Mesendoderm (in vitro differentiated cells): ENCODE data around the gene BTRC.

Experiments
- DNase-seq: peaks from one replicate; pipeline ENCODE4 v3.0.0; 2013
- H2AK5ac ChIP-seq: 2 replicates; pipeline ENCODE4 v1.6.1; 2013; ENCODE audit warnings: low read length, inconsistent platforms
- H2BK120ac ChIP-seq: 2 replicates; pipeline ENCODE4 v1.6.1; 2013; ENCODE audit warnings: low read depth, mild to moderate bottlenecking, low read length, moderate library complexity, mixed read lengths
- H2BK15ac ChIP-seq: replicated peaks from 2 replicates; pipeline ENCODE4 v1.6.1; 2013; ENCODE audit warnings: low read depth, mild to moderate bottlenecking, moderate library complexity
- H2BK5ac ChIP-seq: 2 replicates; pipeline ENCODE4 v1.6.1; 2013; ENCODE audit warnings: low read length, inconsistent platforms
- H3K18ac ChIP-seq: 2 replicates; pipeline ENCODE4 v1.6.1; 2013; ENCODE audit warnings: mild to moderate bottlenecking, low read length, mixed read lengths
- H3K23ac ChIP-seq: one replicate; pipeline ENCODE4 v1.6.1; 2013; ENCODE audit warnings: low read length
- H3K27ac ChIP-seq: 2 replicates; pipeline ENCODE4 v1.5.1; 2013; ENCODE audit warnings: low read depth, mild to moderate bottlenecking, inconsistent platforms, low read length, moderate library complexity
- H3K27me3 ChIP-seq: 2 replicates; pipeline ENCODE4 v1.6.1; 2013; ENCODE audit warnings: low read length, control low read depth, mild to moderate bottlenecking, inconsistent platforms; ENCODE audit not compliant: insufficient read depth, poor library complexity
- H3K36me3 ChIP-seq: 2 replicates; pipeline ENCODE4 v1.6.1; 2013; ENCODE audit warnings: low read length, inconsistent platforms; ENCODE audit not compliant: control insufficient read depth, insufficient read depth
- H3K4ac ChIP-seq: one replicate; pipeline ENCODE4 v1.6.1; 2013; ENCODE audit warnings: low read depth, mild to moderate bottlenecking, low read length, moderate library complexity
- H3K4me1 ChIP-seq: 2 replicates; pipeline ENCODE4 v1.6.1; 2013; ENCODE audit warnings: low read depth, low read length, inconsistent platforms; ENCODE audit not compliant: control insufficient read depth
- H3K4me2 ChIP-seq: 2 replicates; pipeline ENCODE4 v1.6.1; 2013; ENCODE audit warnings: low read length
- H3K4me3 ChIP-seq: 2 replicates; pipeline ENCODE4 v1.5.1; 2013; ENCODE audit warnings: mild to moderate bottlenecking, low read length
- H3K56ac ChIP-seq: one replicate; pipeline ENCODE4 v1.6.1; 2013; ENCODE audit warnings: low read length
- H3K79me1 ChIP-seq: 2 replicates; pipeline ENCODE4 v1.6.1; 2013; ENCODE audit warnings: low read length, inconsistent platforms
- H3K79me2 ChIP-seq: 2 replicates; pipeline ENCODE4 v1.6.1; 2013; ENCODE audit warnings: mild to moderate bottlenecking, low read length; ENCODE audit not compliant: control insufficient read depth, insufficient read depth
- H3K9ac ChIP-seq: 2 replicates; pipeline ENCODE4 v1.6.1; 2013; ENCODE audit warnings: low read length, inconsistent platforms
- H4K5ac ChIP-seq: one replicate; pipeline ENCODE4 v1.6.1; 2013; ENCODE audit warnings: low read length
- H4K8ac ChIP-seq: one replicate; pipeline ENCODE4 v1.6.1; 2013; ENCODE audit warnings: low read depth, mild to moderate bottlenecking, control low read depth, low read length, moderate library complexity
- WGBS: extraction: QIAGEN DNeasy Blood & Tissue Kit; methylation state at CpG from one replicate; pipeline ENCODE4 v1.1.7; 2013; ENCODE audit warnings: low lambda C conversion rate, missing lambda C conversion rate; ENCODE audit not compliant: insufficient coverage; ENCODE audit errors: extremely low coverage; 5-methylcytosine and 5-hydroxymethylcytosine counted together

Gene BTRC

GRCh38 chr10:101568054-101568745 is 214.2 kb downstream of the BTRC start:
- Histone ChIP-seq H3K27ac (no peak overlapping the region), H3K4me2 (no peak overlapping the region), H3K36me3 (no peaks in the 10 kb centered on the region), H2BK5ac (no peak overlapping the region), H3K56ac (no peak overlapping the region), H4K5ac (no peak overlapping the region), H3K79me2 (no peaks in the 10 kb centered on the region), H2AK5ac (no peak overlapping the region), H3K9ac (no peak overlapping the region), H3K23ac (no peak overlapping the region), H3K4me1 (no peaks in the 10 kb centered on the region), H3K79me1 (no peaks in the 10 kb centered on the region), H3K27me3 (peaks cover 6% of the 10 kb centered on the region), H3K4ac (no peak overlapping the region), H3K4me3 (no peak overlapping the region), H3K18ac (no peak overlapping the region), H2BK120ac (no peak overlapping the region), H4K8ac (no peak overlapping the region), H2BK15ac (no peak overlapping the region)
- no peak for DNase-seq
- no CpG with 5 or more reads among the region's 17 CpGs for WGBS

GRCh38 chr10:101569323-101569621 is 215.3 kb downstream of the BTRC start:
- Histone ChIP-seq H3K79me2 (no peaks in the 10 kb centered on the region), H2AK5ac (no peak overlapping the region), H3K9ac (peak overlapping the region; percentile 39), H2BK5ac (no peak overlapping the region), H3K4me1 (no peaks in the 10 kb centered on the region), H3K4me3 (no peak overlapping the region), H3K18ac (no peak overlapping the region), H2BK15ac (no peak overlapping the region), H2BK120ac (no peak overlapping the region), H3K79me1 (no peaks in the 10 kb centered on the region), H3K4ac (no peak overlapping the region), H3K23ac (no peak overlapping the region), H3K4me2 (peak overlapping the region; percentile 75), H4K5ac (no peak overlapping the region), H3K27me3 (peaks cover 6% of the 10 kb centered on the region), H3K27ac (no peak overlapping the region), H4K8ac (no peak overlapping the region), H3K56ac (peak overlapping the region; percentile 59), H3K36me3 (no peaks in the 10 kb centered on the region)
- no CpG with 5 or more reads among the region's 11 CpGs for WGBS
- peak; percentile 48 for DNase-seq

GRCh38 chr10:101569622-101570427 is 215.9 kb downstream of the BTRC start:
- peak overlapping the region; percentile 22 for H3K4me3 ChIP-seq
- H2BK15ac ChIP-seq = no peak overlapping the region
- no peak overlapping the region for H3K27ac ChIP-seq
- no peak overlapping the region for H4K8ac ChIP-seq
- H3K36me3 ChIP-seq = no peaks in the 10 kb centered on the region
- no peak overlapping the region for H3K18ac ChIP-seq
- H3K79me1 ChIP-seq = no peaks in the 10 kb centered on the region
- no CpG with 5 or more reads among the region's 56 CpGs for WGBS
- peak overlapping the region; percentile 66 for H3K9ac ChIP-seq
- no peak overlapping the region for H3K4ac ChIP-seq
- no peak overlapping the region for H2BK120ac ChIP-seq
- H2BK5ac ChIP-seq = no peak overlapping the region
- H3K4me1 ChIP-seq = no peaks in the 10 kb centered on the region
- no peak overlapping the region for H4K5ac ChIP-seq
- peak; percentile 72 for DNase-seq
- no peak overlapping the region for H3K23ac ChIP-seq
- H3K79me2 ChIP-seq = no peaks in the 10 kb centered on the region
- H3K27me3 ChIP-seq = peaks cover 6% of the 10 kb centered on the region
- peak overlapping the region; percentile 82 for H3K56ac ChIP-seq
- H2AK5ac ChIP-seq = no peak overlapping the region
- peak overlapping the region; percentile 75 for H3K4me2 ChIP-seq

- Histone ChIP-seq H4K8ac (no peak overlapping the region), H3K4me2 (peak overlapping the region; percentile 84), H3K9ac (peak overlapping the region; percentile 64), H3K27me3 (peaks cover 6% of the 10 kb centered on the region), H4K5ac (no peak overlapping the region), H3K18ac (no peak overlapping the region), H3K4ac (no peak overlapping the region), H2AK5ac (no peak overlapping the region), H2BK120ac (no peak overlapping the region), H3K56ac (peak overlapping the region; percentile 81), H3K27ac (no peak overlapping the region), H3K36me3 (no peaks in the 10 kb centered on the region), H3K23ac (no peak overlapping the region), H3K79me2 (no peaks in the 10 kb centered on the region), H2BK5ac (no peak overlapping the region), H3K79me1 (no peaks in the 10 kb centered on the region), H2BK15ac (no peak overlapping the region), H3K4me1 (no peaks in the 10 kb centered on the region), H3K4me3 (peak overlapping the region; percentile 43)
- no CpG with 5 or more reads among the region's 37 CpGs for WGBS
- DNase-seq = no peak
Measured at GRCh38 chr10:101570428-101571270, 216.7 kb downstream of the BTRC start.

GRCh38 chr10:101571271-101571925 is 217.4 kb downstream of the BTRC start:
- H4K8ac ChIP-seq = no peak overlapping the region
- H3K79me1 ChIP-seq = no peaks in the 10 kb centered on the region
- no peak overlapping the region for H3K9ac ChIP-seq
- DNase-seq = no peak
- H2BK5ac ChIP-seq = no peak overlapping the region
- no peak overlapping the region for H4K5ac ChIP-seq
- no peak overlapping the region for H3K18ac ChIP-seq
- H3K4me2 ChIP-seq = no peak overlapping the region
- H3K4me3 ChIP-seq = no peak overlapping the region
- no peak overlapping the region for H3K23ac ChIP-seq
- peaks cover 6% of the 10 kb centered on the region for H3K27me3 ChIP-seq
- H3K56ac ChIP-seq = peak overlapping the region; percentile 81
- no peak overlapping the region for H2AK5ac ChIP-seq
- H3K4me1 ChIP-seq = no peaks in the 10 kb centered on the region
- H3K27ac ChIP-seq = no peak overlapping the region
- no peak overlapping the region for H3K4ac ChIP-seq
- H3K79me2 ChIP-seq = no peaks in the 10 kb centered on the region
- WGBS = no CpG with 5 or more reads among the region's 8 CpGs
- H2BK120ac ChIP-seq = no peak overlapping the region
- H2BK15ac ChIP-seq = no peak overlapping the region
- no peaks in the 10 kb centered on the region for H3K36me3 ChIP-seq
